ENCODE data around the gene ASPG. TPM values are rescaled to one million over a fixed set of nuclear protein-coding genes. Genes with fewer than 3 reads are reported as not detected.

ASPG gene
- total and polyA plus RNA-seq, 12 donors: 2.8 to 32.0 (median 13.2) TPM

GRCh38 chr14:104164512-104164911 lies 79.0 kb downstream of the ASPG start:
- no peak for TF ChIP-seq CTCF (IDR thresholded peaks at IDR 0.05)
- Histone ChIP-seq H3K4me3 (no peak overlapping the region), H3K36me3 (peaks cover 0 to 7% (median 0%) of the 10 kb centered on the region in 9 donors), H3K27ac (no peak overlapping the region), H3K9me3 (no peaks in the 10 kb centered on the region), H3K4me1 (peaks cover 0 to 19% (median 13%) of the 10 kb centered on the region in 9 donors), H3K27me3 (no peaks in the 10 kb centered on the region)
- intact Hi-C loops (cut with DNase I): no loop called here
- 78% methylated on average over 9 of the region's 9 CpGs for WGBS, 2 donors
- no peak for DNase-seq
- ATAC-seq: no peak

Small RNAs within 50 kb of the gene (microRNA-seq; reads per million reads assigned to microRNA genes)
- gene MIR203A: 0 reads per million in 2 donors
- gene MIR203B: 0 reads per million in 2 donors

Other genes starting within 250 kb of the ASPG start
- gene PPP1R13B, start 238.1 kb upstream of the ASPG start, total RNA-seq: 100 to 1,000 TPM in 2 of 10 donors, 10 to 100 TPM in 8; 64.8 to 124 (median 77.0) TPM
- gene PPP1R13B, start 238.1 kb upstream of the ASPG start, polyA plus RNA-seq: 10 to 100 TPM; 21.6 to 70.2 TPM
- 1 to 10 TPM in 7 of 10 donors, under 1 TPM in 3; 0.55 to 7.4 (median 2.1) TPM for gene TDRD9, start 157.2 kb upstream of the ASPG start, total RNA-seq
- gene TDRD9, start 157.2 kb upstream of the ASPG start, polyA plus RNA-seq: 1 to 10 TPM; 2.2 to 8.4 TPM
- 10 to 100 TPM; 17.8 to 42.1 (median 25.3) TPM for gene RD3L, start 143.2 kb upstream of the ASPG start, total RNA-seq
- 10 to 100 TPM in 1 of 2 donors, 1 to 10 TPM in 1; 2.9 to 26.6 TPM for gene RD3L, start 143.2 kb upstream of the ASPG start, polyA plus RNA-seq
- 10 to 100 TPM in 1 of 10 donors, 1 to 10 TPM in 9; 5.7 to 12.2 (median 6.7) TPM for gene KIF26A, start 52.9 kb downstream of the ASPG start, total RNA-seq
- 1 to 10 TPM; 4.1 to 5.9 TPM for gene KIF26A, start 52.9 kb downstream of the ASPG start, polyA plus RNA-seq

Data from heart right ventricle (tissue), 16 donors.